GM19372 (cell line): Measurements from ENCODE around the gene PLA2G2C.

Experiments
- ATAC-seq: cut with Tn5 transposase; IDR thresholded peaks from one replicate; pipeline ENCODE4 v1.9.1; 2021; ENCODE audit warnings: mild to moderate bottlenecking, low read depth, moderate library complexity; ENCODE audit not compliant: unreplicated experiment

PLA2G2C gene

GRCh38 chr1:20187103-20187812 lies 940 bp upstream of the PLA2G2C start:
- ATAC-seq, result no peak

- no peak for ATAC-seq
Observed at GRCh38 chr1:20184997-20185833, 1.1 kb downstream of the PLA2G2C start.

- ATAC-seq, result no peak
Observed at GRCh38 chr1:20184481-20184900, 1.8 kb downstream of the PLA2G2C start.

- ATAC-seq, result no peak
Observed at GRCh38 chr1:20183616-20184271, 2.6 kb downstream of the PLA2G2C start.

- no peak for ATAC-seq
Observed at GRCh38 chr1:20183035-20183434, 3.3 kb downstream of the PLA2G2C start.

- ATAC-seq, result no peak
Observed at GRCh38 chr1:20182415-20182814, 3.9 kb downstream of the PLA2G2C start.

- ATAC-seq, result no peak
Observed at GRCh38 chr1:20180844-20181207, 5.5 kb downstream of the PLA2G2C start.

- ATAC-seq, result no peak
Observed at GRCh38 chr1:20180129-20180843, 6.0 kb downstream of the PLA2G2C start.

GRCh38 chr1:20179371-20180128 lies 6.8 kb downstream of the PLA2G2C start:
- no peak for ATAC-seq

GRCh38 chr1:20178634-20179370 lies 7.5 kb downstream of the PLA2G2C start:
- no peak for ATAC-seq

GRCh38 chr1:20174937-20175666 lies 11.2 kb downstream of the PLA2G2C start:
- no peak for ATAC-seq

GRCh38 chr1:20172033-20172590 lies 14.2 kb downstream of the PLA2G2C start:
- ATAC-seq, result no peak

- no peak for ATAC-seq
Observed at GRCh38 chr1:20169932-20170331, 16.4 kb downstream of the PLA2G2C start.

GRCh38 chr1:20168564-20169491 lies 17.5 kb downstream of the PLA2G2C start:
- no peak for ATAC-seq

- no peak for ATAC-seq
Observed at GRCh38 chr1:20167126-20167525, 19.2 kb downstream of the PLA2G2C start.

- no peak for ATAC-seq
Observed at GRCh38 chr1:20166051-20166450, 20.3 kb downstream of the PLA2G2C start.

- no peak for ATAC-seq
Observed at GRCh38 chr1:20165522-20165951, 20.8 kb downstream of the PLA2G2C start.
